K562 (cell line): ENCODE measurements around the gene TBC1D3B.

Experiments
- MLX ChIP-seq, 2 experiments: fragments of 450-650 bp in 1 of 2; sonication (generic) in 1 of 2; formaldehyde crosslinking; conservative IDR thresholded peaks; 2 replicates each; pipeline versions ENCODE4 v1.4.0 to v1.8.1; 2020 to 2022; ENCODE audit warnings: mild to moderate bottlenecking in 1 of 2, missing genetic modification reagents in 1 of 2
- NEUROD1 ChIP-seq: fragments of 150-350 bp; IDR thresholded peaks from 2 replicates; pipeline ENCODE4 v1.6.1; 2014; ENCODE audit warnings: borderline replicate concordance, low read length, low read depth; ENCODE audit not compliant: partially characterized antibody
- TF ChIP-seq, protein P1 (sequence below): sonication (generic); formaldehyde crosslinking; IDR thresholded peaks from 2 replicates; pipeline ENCODE4 v1.8.0; 2022; ENCODE audit warnings: missing genetic modification reagents, mild to moderate bottlenecking, borderline replicate concordance
- TF ChIP-seq, protein P2 (sequence below), 3 experiments: IDR thresholded peaks in 2 of 3; conservative IDR thresholded peaks in 1 of 3; 2 replicates each; pipeline ENCODE4 v1.5.1; 2011 to 2012; ENCODE audit warnings: low read length in 3 of 3, mild to moderate bottlenecking in 3 of 3, control low read depth in 2 of 3, improper control_type of control experiment in 1 of 3, inconsistent platforms in 1 of 3, low read depth in 1 of 3, mixed read lengths in 1 of 3, moderate library complexity in 1 of 3; ENCODE audit not compliant: insufficient read depth in 2 of 3

GRCh38 chr17:36129616-36130015, 46.8 kb downstream of the TBC1D3B start:
- TF ChIP-seq MLX (CRISPR knock-in tag; conservative IDR thresholded peaks at IDR 0.05) (no peak), NEUROD1 (no peak)
- TF ChIP-seq, protein P1, sequence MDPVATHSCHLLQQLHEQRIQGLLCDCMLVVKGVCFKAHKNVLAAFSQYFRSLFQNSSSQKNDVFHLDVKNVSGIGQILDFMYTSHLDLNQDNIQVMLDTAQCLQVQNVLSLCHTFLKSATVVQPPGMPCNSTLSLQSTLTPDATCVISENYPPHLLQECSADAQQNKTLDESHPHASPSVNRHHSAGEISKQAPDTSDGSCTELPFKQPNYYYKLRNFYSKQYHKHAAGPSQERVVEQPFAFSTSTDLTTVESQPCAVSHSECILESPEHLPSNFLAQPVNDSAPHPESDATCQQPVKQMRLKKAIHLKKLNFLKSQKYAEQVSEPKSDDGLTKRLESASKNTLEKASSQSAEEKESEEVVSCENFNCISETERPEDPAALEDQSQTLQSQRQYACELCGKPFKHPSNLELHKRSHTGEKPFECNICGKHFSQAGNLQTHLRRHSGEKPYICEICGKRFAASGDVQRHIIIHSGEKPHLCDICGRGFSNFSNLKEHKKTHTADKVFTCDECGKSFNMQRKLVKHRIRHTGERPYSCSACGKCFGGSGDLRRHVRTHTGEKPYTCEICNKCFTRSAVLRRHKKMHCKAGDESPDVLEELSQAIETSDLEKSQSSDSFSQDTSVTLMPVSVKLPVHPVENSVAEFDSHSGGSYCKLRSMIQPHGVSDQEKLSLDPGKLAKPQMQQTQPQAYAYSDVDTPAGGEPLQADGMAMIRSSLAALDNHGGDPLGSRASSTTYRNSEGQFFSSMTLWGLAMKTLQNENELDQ (CRISPR knock-in tag): no peak
- TF ChIP-seq, protein P2, sequence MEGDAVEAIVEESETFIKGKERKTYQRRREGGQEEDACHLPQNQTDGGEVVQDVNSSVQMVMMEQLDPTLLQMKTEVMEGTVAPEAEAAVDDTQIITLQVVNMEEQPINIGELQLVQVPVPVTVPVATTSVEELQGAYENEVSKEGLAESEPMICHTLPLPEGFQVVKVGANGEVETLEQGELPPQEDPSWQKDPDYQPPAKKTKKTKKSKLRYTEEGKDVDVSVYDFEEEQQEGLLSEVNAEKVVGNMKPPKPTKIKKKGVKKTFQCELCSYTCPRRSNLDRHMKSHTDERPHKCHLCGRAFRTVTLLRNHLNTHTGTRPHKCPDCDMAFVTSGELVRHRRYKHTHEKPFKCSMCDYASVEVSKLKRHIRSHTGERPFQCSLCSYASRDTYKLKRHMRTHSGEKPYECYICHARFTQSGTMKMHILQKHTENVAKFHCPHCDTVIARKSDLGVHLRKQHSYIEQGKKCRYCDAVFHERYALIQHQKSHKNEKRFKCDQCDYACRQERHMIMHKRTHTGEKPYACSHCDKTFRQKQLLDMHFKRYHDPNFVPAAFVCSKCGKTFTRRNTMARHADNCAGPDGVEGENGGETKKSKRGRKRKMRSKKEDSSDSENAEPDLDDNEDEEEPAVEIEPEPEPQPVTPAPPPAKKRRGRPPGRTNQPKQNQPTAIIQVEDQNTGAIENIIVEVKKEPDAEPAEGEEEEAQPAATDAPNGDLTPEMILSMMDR (IDR thresholded peaks at IDR 0.05 in 2 of 3, conservative IDR thresholded peaks at IDR 0.05 in 1 of 3; ENCODE audit: insufficient read depth in 2 of 3, low read depth in 1 of 3, low read length in 3 of 3): no peak
